Stimulated activated naive CD8-positive, alpha-beta T cell treated with anti-CD3 and anti-CD28 coated beads, Interleukin-15, Interleukin-2, amounts not matched to agents 100 ng/mL and 50 ng/mL, for 24 hours (primary cell): ENCODE measurements around the gene PARD3B.

Source experiments
- H3K27ac Mint-ChIP-seq: one replicate; pipeline ENCODE4 v1.8.0; 2021; ENCODE audit warnings: mild to moderate bottlenecking, mixed read lengths
- H3K27me3 Mint-ChIP-seq: one replicate; pipeline ENCODE4 v1.8.0; 2021; ENCODE audit warnings: mixed read lengths
- H3K36me3 Mint-ChIP-seq: one replicate; pipeline ENCODE4 v1.8.0; 2021; ENCODE audit warnings: low read depth, mixed read lengths
- H3K4me1 Mint-ChIP-seq: one replicate; pipeline ENCODE4 v1.8.0; 2021; ENCODE audit warnings: low read depth, mixed read lengths
- H3K4me3 Mint-ChIP-seq: one replicate; pipeline ENCODE4 v1.8.0; 2021; ENCODE audit warnings: mild to moderate bottlenecking, mixed read lengths
- H3K9me3 Mint-ChIP-seq: one replicate; pipeline ENCODE4 v1.8.0; 2021; ENCODE audit warnings: mixed read lengths

Gene PARD3B

GRCh38 chr2:205644018-205644417 is 1098.7 kb downstream of the PARD3B start:
- no peak overlapping the region for H3K4me3 Mint-ChIP-seq
- no peaks in the 10 kb centered on the region for H3K4me1 Mint-ChIP-seq
- H3K36me3 Mint-ChIP-seq: no peaks in the 10 kb centered on the region
- no peaks in the 10 kb centered on the region for H3K9me3 Mint-ChIP-seq
- H3K27me3 Mint-ChIP-seq: peaks cover 9% of the 10 kb centered on the region
- H3K27ac Mint-ChIP-seq: no peak overlapping the region

GRCh38 chr2:205646680-205647079 is 1101.4 kb downstream of the PARD3B start:
- peaks cover 9% of the 10 kb centered on the region for H3K27me3 Mint-ChIP-seq
- no peak overlapping the region for H3K4me3 Mint-ChIP-seq
- H3K36me3 Mint-ChIP-seq: no peaks in the 10 kb centered on the region
- H3K4me1 Mint-ChIP-seq: no peaks in the 10 kb centered on the region
- H3K27ac Mint-ChIP-seq: no peak overlapping the region
- no peaks in the 10 kb centered on the region for H3K9me3 Mint-ChIP-seq

GRCh38 chr2:205650450-205650849 is 1105.2 kb downstream of the PARD3B start:
- Mint-ChIP-seq H3K36me3 (no peaks in the 10 kb centered on the region), H3K27me3 (no peaks in the 10 kb centered on the region), H3K27ac (no peak overlapping the region), H3K4me3 (no peak overlapping the region), H3K4me1 (peaks cover 3% of the 10 kb centered on the region), H3K9me3 (no peaks in the 10 kb centered on the region)

GRCh38 chr2:205650931-205651330 is 1105.7 kb downstream of the PARD3B start:
- H3K9me3 Mint-ChIP-seq: no peaks in the 10 kb centered on the region
- no peaks in the 10 kb centered on the region for H3K27me3 Mint-ChIP-seq
- no peaks in the 10 kb centered on the region for H3K36me3 Mint-ChIP-seq

GRCh38 chr2:205651719-205652118 is 1106.4 kb downstream of the PARD3B start:
- Mint-ChIP-seq H3K9me3 (no peaks in the 10 kb centered on the region), H3K27me3 (no peaks in the 10 kb centered on the region), H3K27ac (no peak overlapping the region)

More at GRCh38 chr2:205650931-205651330, 1105.7 kb downstream of the PARD3B start:
- Mint-ChIP-seq H3K4me1 (peaks cover 5% of the 10 kb centered on the region), H3K27ac (no peak overlapping the region), H3K4me3 (no peak overlapping the region)

GRCh38 chr2:205654878-205655605 is 1109.8 kb downstream of the PARD3B start:
- Mint-ChIP-seq H3K9me3 (no peaks in the 10 kb centered on the region), H3K36me3 (no peaks in the 10 kb centered on the region), H3K4me1 (peaks cover 7% of the 10 kb centered on the region), H3K27me3 (no peaks in the 10 kb centered on the region), H3K4me3 (no peak overlapping the region), H3K27ac (no peak overlapping the region)

More at GRCh38 chr2:205651719-205652118, 1106.4 kb downstream of the PARD3B start:
- Mint-ChIP-seq H3K36me3 (no peaks in the 10 kb centered on the region), H3K4me3 (no peak overlapping the region), H3K4me1 (peaks cover 5% of the 10 kb centered on the region)

- no peak overlapping the region for H3K27ac Mint-ChIP-seq
- H3K4me3 Mint-ChIP-seq: no peak overlapping the region
- H3K36me3 Mint-ChIP-seq: no peaks in the 10 kb centered on the region
- no peaks in the 10 kb centered on the region for H3K9me3 Mint-ChIP-seq
- H3K27me3 Mint-ChIP-seq: no peaks in the 10 kb centered on the region
- peaks cover 16% of the 10 kb centered on the region for H3K4me1 Mint-ChIP-seq
Measured at GRCh38 chr2:205655779-205656456, 1110.6 kb downstream of the PARD3B start.

GRCh38 chr2:205656461-205656860 is 1111.2 kb downstream of the PARD3B start:
- no peaks in the 10 kb centered on the region for H3K27me3 Mint-ChIP-seq
- peaks cover 21% of the 10 kb centered on the region for H3K4me1 Mint-ChIP-seq
- no peak overlapping the region for H3K27ac Mint-ChIP-seq
- no peaks in the 10 kb centered on the region for H3K36me3 Mint-ChIP-seq
- H3K9me3 Mint-ChIP-seq: no peaks in the 10 kb centered on the region
- no peak overlapping the region for H3K4me3 Mint-ChIP-seq

GRCh38 chr2:205656941-205657340 is 1111.7 kb downstream of the PARD3B start:
- Mint-ChIP-seq H3K27me3 (no peaks in the 10 kb centered on the region), H3K4me1 (peaks cover 26% of the 10 kb centered on the region), H3K36me3 (no peaks in the 10 kb centered on the region), H3K4me3 (no peak overlapping the region), H3K27ac (no peak overlapping the region), H3K9me3 (no peaks in the 10 kb centered on the region)

- no peaks in the 10 kb centered on the region for H3K27me3 Mint-ChIP-seq
- H3K27ac Mint-ChIP-seq: no peak overlapping the region
- no peaks in the 10 kb centered on the region for H3K36me3 Mint-ChIP-seq
- H3K9me3 Mint-ChIP-seq: no peaks in the 10 kb centered on the region
- H3K4me1 Mint-ChIP-seq: peaks cover 32% of the 10 kb centered on the region
- no peak overlapping the region for H3K4me3 Mint-ChIP-seq
Measured at GRCh38 chr2:205657579-205657978, 1112.3 kb downstream of the PARD3B start.

GRCh38 chr2:205658068-205658467 is 1112.8 kb downstream of the PARD3B start:
- Mint-ChIP-seq H3K27ac (no peak overlapping the region), H3K4me1 (peaks cover 33% of the 10 kb centered on the region), H3K36me3 (no peaks in the 10 kb centered on the region), H3K27me3 (no peaks in the 10 kb centered on the region), H3K4me3 (no peak overlapping the region), H3K9me3 (no peaks in the 10 kb centered on the region)

- Mint-ChIP-seq H3K4me3 (no peak overlapping the region), H3K27me3 (no peaks in the 10 kb centered on the region), H3K36me3 (no peaks in the 10 kb centered on the region), H3K27ac (no peak overlapping the region), H3K9me3 (no peaks in the 10 kb centered on the region), H3K4me1 (peaks cover 33% of the 10 kb centered on the region)
Measured at GRCh38 chr2:205658572-205658971, 1113.3 kb downstream of the PARD3B start.

GRCh38 chr2:205659922-205660321 is 1114.6 kb downstream of the PARD3B start:
- Mint-ChIP-seq H3K27me3 (no peaks in the 10 kb centered on the region), H3K4me1 (peaks cover 33% of the 10 kb centered on the region), H3K36me3 (no peaks in the 10 kb centered on the region), H3K4me3 (no peak overlapping the region), H3K27ac (no peak overlapping the region), H3K9me3 (no peaks in the 10 kb centered on the region)

- Mint-ChIP-seq H3K4me3 (no peak overlapping the region), H3K36me3 (no peaks in the 10 kb centered on the region), H3K4me1 (peaks cover 28% of the 10 kb centered on the region), H3K27ac (peak overlapping the region; percentile 23), H3K9me3 (no peaks in the 10 kb centered on the region), H3K27me3 (no peaks in the 10 kb centered on the region)
Measured at GRCh38 chr2:205660521-205661124, 1115.3 kb downstream of the PARD3B start.

- Mint-ChIP-seq H3K4me1 (peaks cover 28% of the 10 kb centered on the region), H3K36me3 (no peaks in the 10 kb centered on the region), H3K4me3 (no peak overlapping the region), H3K27ac (no peak overlapping the region), H3K9me3 (no peaks in the 10 kb centered on the region), H3K27me3 (no peaks in the 10 kb centered on the region)
Measured at GRCh38 chr2:205661281-205661680, 1116.0 kb downstream of the PARD3B start.
